NCI-H2196 (cell line): ENCODE data around the gene SBSN.

Experiments
- DNase-seq: peaks from one replicate; lab custom pipeline; 2025; ENCODE audit not compliant: unreplicated experiment; lab: John Stamatoyannopoulos, UW

The SBSN gene

GRCh38 chr19:35555301-35556005, 27.3 kb upstream of the SBSN start:
- peak; percentile 12 for DNase-seq

DNA sequence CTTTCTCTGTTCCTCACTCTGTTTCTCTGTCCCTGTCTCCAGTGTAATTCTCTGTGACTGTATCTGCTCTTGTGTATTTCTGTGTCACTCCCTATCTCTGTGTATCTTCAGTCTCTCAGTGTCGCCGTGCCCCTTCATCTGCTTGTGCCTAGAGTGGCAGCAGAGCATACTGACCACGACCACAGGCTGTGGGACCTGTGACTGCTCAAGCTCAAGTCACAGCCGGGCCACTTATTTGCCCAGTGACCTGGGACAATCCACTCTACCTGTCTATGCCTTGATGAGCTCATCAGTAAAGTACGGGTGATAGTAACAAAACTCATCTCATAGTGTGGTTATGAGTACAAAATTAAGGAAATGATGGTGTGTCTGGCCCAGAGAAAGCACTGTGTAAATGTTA, 26.0 kb upstream of the SBSN start:
- DNase-seq, result no peak

DNA sequence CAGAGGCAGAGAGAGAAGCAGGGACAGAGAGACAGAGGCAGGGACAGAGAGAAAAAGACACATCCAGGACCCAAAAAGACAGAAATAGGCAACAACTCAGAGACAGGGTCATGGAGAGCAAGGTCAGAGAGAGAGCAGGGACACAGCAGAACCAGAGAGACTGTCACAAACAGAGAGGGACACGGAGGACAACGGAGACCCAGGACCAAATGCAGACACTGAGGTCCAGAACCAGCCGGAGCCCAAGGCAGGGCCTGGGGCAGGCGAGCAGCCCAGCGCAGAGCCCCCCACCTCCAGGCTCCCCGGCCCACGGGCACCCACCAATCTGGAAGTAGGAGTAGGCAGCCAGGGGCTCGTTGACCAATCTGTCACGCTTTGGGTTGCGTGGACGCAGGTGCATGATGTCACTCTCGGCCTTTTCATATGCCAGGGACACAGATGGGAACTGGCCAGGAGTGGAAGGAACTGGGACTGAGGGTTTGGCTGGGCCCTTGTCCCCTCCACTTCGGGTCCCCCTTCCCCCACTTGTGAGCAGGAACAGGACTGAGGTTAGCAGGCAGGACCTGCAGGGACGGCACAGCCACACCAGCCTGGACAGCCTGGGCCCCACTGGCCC, 25.4 kb upstream of the SBSN start:
- no peak for DNase-seq

GRCh38 chr19:35552534-35553384, 24.6 kb upstream of the SBSN start:
- no peak for DNase-seq

DNA sequence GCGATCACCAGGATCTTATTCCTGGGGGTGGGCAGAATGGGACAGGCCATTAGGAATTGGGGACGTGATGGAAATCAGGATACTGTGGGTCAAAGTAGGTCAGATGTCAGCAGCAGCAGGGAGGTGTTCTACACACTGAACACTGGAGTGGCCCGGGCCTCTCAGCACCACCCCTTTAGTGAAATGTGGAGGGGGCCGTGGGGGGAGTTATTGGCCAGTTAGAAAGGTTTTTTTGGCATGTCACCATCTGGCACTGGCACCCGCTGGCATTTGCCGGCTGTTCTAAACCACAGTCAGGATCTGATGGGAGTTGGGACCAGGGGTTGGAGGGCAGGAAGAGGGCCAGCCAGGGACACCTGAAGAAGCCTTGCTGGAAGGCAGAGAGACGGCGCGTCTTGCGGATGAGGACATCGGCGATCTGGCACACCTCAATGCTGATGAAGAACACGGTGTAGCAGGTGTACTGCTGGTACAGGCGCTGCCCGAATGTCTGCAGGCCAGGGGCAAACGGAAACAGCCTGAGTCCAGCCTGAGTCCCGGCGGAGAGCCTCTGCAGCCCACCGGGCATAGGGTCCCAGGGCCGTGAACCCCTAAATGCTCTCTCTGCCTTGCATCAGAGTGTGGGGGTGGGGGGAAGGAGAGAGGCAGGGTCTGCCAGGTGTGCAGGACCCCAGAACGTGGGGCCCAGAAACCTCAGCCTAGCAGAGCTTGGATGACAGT, 23.1 kb upstream of the SBSN start:
- DNase-seq, result no peak

DNA sequence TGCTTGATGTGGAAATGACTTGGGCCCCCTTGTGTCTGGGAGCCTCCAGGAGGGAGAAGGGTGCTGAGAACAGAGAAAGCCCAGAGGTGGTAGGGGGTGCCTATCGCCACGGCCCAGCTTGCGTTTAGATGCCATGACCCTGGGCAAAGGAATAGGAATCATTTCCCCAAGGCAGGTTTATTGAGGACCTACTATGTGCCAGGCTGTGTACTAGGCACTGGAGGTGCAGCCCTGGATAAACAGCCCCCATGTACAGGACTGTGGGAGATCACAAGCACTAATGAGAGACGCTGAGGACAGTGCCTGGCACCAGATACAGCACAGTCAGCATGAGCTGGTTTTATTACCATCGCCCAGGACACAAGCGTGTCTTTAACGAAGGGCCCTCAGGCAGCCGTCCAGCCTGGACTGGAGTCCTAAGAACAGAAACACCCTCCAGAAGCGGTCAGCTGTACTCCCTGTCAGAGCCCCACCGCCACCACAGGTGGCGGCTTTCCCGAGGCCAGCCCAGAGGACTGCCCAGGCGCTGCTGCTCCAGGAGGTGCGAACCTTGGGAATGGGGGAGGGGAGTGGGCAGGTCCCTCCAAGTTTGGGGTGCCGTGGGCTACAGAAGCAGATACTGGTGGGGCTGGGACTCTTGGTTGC, 21.9 kb upstream of the SBSN start:
- no peak for DNase-seq

DNA sequence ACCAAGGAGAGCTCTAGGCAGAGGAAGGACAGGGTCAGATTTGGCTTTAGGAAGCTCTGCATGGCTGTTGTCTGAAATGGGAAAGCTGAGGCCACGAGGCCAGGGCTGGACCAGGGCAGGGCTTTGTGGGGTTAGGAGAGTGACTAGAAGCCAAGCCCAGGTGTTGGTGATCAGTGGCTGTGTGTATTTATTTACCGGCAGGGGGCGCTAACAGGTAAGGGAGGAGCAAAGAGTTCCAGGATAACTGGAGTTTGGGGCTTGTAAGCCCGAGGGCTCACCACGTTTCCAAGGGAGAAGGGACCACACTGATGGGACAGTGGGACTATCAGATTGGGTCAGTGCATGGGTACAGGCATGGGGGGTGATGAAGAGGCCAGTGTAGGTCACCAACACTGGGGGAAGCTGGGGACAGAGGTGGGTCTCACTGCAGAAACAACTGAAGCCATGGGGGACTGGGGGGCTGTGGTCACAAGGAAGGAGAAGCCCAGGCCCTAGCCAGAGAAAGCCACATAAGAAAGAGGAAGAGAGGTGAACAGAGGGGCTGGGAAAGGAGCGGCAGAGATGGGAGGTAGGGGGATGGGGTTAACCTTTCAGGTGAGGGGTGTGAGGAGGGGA, 21.2 kb upstream of the SBSN start:
- DNase-seq, result peak; percentile 89

GRCh38 chr19:35546532-35546931, 18.4 kb upstream of the SBSN start:
- no peak for DNase-seq

GRCh38 chr19:35545855-35546381, 17.8 kb upstream of the SBSN start:
- DNase-seq, result peak; percentile 20

DNA sequence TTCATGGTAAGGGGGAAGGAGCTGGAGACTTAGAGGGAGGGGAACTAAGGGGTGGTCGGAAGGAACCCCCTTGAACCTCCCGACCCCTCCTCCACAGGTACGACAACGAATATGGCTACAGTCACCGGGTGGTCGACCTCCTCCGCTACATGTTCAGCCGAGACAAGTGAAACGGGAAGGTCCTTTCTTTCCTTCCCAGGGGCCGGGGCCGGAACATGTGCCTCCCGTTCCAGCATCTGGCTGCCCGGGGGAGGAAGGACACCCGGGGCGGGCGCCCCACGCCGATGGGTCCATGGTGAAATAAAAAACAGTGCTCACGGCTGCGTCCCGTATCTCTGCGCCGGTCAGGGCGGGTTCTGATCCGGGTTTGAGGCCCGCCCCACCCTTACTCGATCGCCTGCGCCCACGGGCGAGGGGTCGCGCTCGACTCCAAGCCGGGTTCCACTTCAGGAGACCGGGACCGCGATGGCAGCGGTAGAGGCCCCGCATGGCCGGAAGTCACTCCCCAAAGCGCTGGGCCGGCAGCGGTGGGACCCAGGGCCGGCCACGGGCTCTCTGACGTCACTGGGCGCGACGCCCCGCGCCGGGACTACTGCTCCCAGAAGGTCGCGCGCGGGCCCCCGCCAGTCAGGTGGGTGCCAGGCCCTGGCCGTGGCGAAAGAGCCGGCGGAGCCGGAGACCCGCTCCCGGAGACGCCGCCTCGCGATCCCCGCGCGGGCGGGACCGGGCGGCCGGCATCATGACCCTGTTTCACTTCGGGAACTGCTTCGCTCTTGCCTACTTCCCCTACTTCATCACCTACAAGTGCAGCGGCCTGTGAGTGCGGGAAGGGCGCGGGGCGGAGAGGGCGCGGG, 17.1 kb upstream of the SBSN start, which contains the start of gene TMEM147:
TSS of gene TMEM147 (plus strand) at position 626 of the 854 bp plus-strand sequence. CDS start at position 740, 114 bp downstream.
- DNase-seq, result peak; percentile 89

- DNase-seq, result no peak
These were observed 16.1 kb upstream of the SBSN start for GRCh38 chr19:35544110-35544802.

- no peak for DNase-seq
These were observed 15.4 kb upstream of the SBSN start for GRCh38 chr19:35543280-35544109.

DNA sequence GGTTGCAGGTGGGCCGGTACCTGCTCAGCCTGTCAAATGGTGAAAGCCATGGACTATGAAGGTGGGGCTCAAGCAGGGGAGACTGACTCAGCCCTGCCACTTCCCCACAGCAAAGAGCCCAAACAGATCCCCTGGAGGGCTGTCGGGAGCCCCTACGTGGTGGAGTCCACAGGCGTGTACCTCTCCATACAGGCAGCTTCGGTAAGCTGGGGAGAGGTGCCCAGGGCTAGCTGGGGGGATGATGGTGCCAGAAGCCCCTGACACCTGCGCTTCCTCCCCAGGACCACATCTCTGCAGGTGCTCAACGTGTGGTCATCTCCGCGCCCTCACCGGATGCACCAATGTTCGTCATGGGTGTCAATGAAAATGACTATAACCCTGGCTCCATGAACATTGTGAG, 14.1 kb upstream of the SBSN start:
- no peak for DNase-seq

GRCh38 chr19:35540356-35540927, 12.3 kb upstream of the SBSN start:
- DNase-seq, result no peak

DNA sequence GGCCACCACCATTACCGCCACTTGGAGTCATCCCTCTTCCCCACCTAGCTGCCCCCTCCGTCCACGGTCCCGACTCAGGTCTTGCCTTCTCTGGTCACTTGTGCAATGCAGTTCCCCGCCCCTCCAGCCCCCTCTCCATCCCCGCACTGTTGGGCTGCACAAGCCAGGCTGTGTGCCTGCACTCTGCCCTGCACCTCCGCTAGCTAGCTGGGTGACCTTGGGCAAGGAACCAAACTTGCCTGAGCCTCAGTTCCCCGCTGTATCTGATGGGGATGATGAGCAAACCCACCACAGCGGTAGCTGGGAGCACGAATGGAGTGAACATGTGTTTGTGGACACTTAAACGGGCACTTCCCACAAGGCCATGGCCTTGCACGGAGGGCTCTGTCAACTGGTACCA, 11.7 kb upstream of the SBSN start:
- DNase-seq, result no peak

DNA sequence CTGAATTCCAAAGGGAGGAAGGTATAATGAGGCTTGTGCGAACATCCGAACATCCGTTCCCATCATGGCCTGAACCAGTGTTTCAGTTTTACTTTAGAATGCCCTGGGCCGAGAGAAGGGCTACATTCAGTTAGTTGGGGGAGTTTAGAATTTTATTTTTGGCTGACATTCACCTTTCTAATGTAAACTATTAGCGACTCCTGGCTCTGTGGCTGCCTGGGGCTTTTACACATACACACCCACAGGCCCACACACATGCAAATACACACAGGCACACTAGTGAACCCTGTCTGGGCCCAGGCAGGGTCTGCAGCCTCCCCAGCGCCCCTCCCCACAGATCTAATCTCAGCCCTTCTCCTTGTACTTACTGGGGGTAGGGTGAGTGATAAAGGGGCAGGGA, 11.2 kb upstream of the SBSN start:
- no peak for DNase-seq

- DNase-seq, result no peak
These were observed 6.8 kb upstream of the SBSN start for GRCh38 chr19:35534803-35535480.
